HG03457 (cell line): ENCODE measurements around the gene VIT.
"Not testable (repeated sequence)": the region's sequence is repeated elsewhere in the genome, so short reads cannot be mapped to it uniquely, and the experiment has no call there.

Experiments used
- ATAC-seq: cut with Tn5 transposase; IDR thresholded peaks from one replicate; pipeline ENCODE4 v1.9.1; 2021; ENCODE audit warnings: moderate number of reproducible peaks; ENCODE audit not compliant: unreplicated experiment

Gene VIT

DNA sequence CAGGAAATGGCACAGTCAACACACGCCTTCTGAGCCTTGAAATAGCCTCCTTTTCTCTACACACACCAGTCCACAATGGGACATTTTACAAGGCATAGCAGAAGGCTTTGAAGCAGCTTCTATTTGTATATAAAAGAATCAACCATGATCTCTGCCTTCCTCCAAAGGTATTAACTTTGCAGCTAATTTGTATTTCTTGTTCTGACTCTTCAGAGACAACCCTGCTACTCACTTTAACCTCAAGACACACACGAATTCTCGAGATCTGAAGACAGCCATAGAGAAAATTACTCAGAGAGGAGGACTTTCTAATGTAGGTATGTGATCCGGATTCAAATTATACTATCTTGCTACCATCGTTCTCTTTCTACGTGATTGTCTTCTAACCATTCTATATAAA lies 104.6 kb downstream of the VIT start:
- no peak for ATAC-seq

DNA sequence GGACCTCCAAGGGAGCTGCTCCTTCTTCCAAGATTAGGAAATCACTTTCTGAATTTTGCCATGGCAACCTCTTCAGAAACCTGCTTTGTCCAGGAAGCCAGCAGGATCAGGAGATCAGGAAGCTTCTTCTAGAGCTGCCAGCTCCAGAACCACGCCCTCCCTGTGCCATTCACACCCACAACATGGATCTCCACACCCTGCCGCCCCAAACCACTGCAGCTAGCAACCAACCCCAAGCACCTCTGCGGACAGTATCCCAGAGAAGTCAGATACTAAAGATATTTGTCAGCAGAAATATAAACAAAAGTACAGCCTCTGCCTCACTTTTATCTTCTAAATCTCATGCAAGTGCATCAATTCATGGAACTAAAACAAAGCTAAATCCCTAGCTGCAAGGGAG lies 106.4 kb downstream of the VIT start:
- ATAC-seq: no peak

DNA sequence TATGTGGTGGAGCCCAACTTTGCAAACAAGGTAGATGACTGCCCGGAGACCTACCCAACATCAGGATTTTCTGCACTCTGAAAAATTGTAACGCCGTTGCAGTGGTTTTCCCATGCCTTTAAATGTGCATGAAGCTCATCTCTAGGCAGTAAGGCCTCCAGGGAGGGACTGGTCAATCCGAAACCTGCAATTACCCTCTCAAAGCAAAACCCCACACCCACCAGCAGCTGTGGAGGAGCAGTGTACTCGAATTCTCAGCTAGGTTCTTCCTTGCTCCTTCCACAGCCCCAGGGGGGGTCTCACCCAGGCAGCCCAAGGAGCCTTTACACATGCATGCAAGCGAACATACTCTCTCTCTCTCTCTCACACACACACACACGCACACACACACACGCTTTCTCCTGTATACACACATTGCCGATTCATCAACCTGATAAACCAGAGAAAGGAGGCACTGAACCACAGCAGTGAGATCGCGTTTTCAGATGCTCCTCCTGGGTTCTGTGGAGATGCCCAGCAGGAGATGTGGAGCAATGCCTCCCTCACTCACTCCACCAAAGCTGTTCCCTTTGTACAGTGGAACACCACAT lies 109.2 kb downstream of the VIT start:
- no peak for ATAC-seq

DNA sequence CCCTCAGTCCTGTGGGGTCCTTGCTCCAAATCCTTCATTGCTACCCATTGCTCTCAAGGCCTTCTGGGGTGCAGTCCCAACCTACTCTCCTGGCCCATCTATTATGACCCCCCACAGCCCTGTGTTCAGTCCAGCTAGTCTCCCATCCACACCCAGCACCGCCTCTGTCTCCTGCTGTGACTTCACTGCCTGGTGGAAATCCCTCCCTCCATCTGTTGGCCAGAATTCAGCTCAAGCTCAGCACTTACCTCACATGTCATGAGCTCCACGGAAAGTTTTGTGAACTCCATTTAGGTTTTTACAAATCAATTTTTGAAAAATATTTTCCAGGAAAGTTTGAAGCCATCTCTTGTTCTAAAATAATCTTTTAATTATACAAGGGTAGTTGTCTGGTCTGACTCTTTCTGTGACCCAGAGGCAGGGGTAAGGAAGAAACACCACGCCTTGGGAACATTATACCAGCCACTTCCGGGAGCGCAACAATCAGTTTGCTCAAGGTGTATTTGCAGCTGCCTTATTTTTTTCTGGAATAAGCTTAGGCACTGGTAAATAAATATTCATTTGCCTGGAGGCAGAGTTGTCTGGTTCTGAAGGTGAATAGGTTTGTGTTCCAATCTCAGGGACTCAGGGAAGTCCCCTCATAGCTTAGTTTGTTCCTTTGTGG lies 110.8 kb downstream of the VIT start:
- no peak for ATAC-seq

DNA sequence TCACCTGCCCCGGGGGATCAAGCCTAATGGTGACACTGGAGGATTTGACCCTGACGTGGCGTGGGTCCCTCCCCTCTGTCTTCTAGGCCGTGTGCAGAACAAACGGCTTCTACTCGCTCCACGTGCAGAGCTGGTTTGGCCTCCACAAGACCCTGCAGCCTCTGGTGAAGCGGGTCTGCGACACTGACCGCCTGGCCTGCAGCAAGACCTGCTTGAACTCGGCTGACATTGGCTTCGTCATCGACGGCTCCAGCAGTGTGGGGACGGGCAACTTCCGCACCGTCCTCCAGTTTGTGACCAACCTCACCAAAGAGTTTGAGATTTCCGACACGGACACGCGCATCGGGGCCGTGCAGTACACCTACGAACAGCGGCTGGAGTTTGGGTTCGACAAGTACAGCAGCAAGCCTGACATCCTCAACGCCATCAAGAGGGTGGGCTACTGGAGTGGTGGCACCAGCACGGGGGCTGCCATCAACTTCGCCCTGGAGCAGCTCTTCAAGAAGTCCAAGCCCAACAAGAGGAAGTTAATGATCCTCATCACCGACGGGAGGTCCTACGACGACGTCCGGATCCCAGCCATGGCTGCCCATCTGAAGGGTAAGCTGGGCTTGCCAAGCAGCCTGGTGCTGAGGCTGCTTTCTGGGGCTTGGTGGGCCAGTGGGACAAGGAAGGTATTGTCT lies 112.0 kb downstream of the VIT start:
- no peak for ATAC-seq

DNA sequence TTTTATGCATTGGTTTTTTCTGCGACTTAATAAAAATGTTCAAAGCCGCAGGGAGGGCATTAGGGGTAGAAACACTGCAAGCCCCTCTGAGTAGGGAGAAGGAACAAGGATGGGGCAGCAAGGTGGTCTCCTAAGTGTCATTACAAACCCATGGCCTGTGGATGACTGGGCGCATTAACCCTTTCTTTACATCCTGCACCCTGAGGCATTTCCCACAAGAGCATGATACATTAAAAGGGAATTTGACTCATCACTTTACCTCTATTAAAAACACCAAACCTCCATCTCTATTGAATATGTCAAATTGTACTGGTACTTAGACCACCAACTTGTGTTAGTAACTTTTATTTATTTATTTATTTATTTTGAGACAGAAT lies 112.5 kb downstream of the VIT start:
- no peak for ATAC-seq

DNA sequence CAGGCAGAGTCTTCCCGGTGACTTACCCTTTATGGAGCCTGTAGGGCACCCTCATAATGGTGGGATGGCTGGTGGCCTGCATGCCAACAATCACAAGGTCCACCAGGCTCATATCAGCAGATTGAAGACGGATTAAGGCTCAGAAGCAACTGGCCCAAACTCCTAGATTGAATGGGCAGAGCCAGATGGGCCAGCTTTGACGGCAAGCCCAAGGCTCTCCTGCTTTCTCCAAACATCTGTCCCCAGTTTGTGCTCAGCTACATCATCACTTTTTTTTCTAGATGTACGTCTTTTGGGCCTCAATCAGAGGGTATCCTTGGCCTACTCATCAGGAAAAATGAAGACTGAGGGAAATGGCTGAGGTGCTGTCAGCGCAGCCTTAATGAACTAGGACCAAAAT lies 114.6 kb downstream of the VIT start:
- no peak for ATAC-seq

DNA sequence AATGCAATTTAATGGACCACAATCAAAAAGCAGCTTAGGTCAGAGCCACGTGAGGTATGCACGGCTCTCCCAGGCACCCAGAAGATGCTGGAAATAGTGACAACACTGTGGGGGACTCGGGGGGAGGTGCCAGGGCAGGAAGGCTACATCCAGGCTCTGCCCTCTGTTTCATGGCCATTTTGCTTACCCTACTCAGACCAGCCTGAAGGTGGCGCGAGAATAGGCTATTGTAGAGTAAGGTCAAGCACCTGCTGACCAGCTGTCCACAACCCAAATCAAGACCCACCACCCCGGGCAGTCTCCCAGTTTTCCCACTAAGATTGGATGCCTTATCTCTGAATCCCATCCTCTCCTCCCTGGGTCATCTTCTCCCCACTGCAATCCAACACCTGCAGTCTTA lies 115.7 kb downstream of the VIT start:
- ATAC-seq: no peak

DNA sequence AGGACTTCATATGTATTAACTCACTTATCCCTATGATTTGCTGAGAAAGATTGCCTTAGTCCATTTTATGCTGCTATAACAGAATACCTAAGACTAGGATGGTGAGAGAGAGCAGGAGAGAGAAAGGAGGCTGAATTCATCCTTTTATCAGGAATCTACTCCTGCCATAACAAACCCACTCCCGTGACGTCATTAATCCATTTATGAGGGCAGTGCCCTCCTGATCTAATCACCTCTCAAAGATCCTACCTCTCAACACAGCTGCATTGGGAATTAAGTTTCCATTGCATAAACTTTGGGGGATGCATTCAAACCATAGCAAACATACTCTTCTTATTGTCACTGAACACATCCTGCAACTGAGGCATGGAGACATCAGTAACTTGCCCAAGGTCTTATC lies 122.0 kb downstream of the VIT start:
- ATAC-seq: no peak

DNA sequence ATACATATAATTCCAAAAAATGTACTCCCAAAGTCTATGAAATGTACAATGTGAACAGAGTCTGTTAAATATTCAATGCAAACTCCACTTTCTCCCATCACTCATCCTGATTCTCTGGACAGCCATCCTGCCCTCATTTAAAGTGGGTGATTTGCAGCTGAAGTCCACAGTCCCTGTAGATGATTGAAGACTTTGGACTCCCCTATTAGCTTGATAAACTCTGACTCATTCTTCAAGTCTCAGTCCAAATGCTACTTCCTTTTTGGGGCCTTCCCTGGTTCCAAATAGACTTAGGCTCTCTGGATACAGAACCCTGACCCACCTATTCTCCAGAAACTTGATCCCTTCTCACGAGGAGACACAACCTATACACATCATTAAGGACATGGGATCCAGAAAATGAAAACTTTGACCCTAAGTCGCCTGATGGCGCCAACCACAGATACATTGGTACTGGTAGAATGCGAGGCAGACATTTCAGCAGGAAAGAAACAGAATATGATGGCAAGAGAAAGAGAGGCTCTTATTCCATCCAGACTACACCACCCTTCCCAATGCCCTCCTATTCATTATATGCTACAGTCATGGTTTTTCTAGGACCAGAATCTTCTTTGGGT lies 122.7 kb downstream of the VIT start:
- ATAC-seq: no peak

DNA sequence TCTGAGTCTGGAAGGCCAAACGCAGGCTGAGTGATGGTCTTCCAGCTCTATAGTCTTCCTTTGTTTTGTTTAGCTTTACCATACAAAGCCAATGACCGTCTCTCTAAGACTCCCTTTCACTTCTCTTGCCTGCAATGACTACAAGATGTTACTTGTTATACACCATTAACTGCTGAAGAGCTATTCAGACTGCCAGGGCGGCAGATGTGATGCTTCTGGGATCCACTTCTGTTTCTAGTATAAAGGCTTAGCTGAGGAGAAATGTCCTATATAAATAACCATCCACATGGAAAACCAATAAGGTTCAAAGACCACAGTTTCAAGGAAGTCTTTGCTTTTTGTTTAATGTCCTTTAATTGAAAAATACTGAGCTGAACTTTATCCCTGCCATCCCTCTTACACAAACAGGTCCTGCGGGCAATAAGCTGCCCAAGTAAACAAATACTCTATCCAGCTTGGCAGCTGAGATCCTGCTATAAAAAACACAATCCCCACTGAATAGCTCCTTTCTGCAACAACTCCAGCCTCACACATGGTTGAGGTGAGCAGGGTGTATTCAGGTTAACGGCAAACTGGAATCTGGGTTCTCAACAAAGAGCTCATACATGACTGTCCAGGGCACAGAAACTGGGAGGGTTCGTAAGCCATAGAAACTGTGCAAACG lies 124.6 kb downstream of the VIT start:
- no peak for ATAC-seq

DNA sequence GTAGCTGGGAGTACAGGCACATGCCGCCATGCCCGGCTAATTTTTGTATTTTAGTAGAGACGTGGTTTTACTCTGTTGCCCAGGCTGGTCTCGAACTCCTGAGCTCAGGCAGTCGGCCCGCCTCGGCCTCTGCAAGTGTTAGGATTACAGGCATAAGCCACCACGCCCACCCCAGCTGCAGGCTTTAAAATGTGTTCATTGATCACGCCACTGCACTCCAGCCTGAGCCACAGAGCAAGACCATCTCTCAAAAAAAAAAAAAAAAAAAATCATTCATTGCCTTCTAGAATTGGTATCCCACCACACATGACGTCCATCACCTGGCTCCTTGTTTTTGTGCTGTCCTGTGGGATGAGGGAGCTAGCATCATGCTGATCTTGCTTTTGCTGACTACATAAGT lies 127.4 kb downstream of the VIT start:
- no peak for ATAC-seq

DNA sequence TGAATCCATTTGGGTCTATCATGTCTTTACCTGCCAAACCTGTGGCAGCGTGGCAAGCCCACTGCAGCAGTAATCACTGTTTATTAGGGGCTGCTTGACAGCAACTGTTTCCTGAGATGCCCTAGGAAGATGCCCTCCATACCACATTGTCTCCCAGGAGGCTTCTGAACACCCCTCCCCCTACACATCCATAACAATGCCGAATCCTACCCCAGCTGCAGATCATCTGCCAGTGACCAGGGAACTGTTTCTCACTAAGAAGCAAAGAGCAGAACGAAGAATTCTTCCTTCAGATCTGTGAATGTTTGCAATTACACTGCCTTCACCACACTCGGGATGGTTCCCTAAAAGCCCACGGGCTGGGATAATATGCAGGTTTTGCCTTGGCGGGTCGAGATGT lies 127.8 kb downstream of the VIT start:
- ATAC-seq: no peak

DNA sequence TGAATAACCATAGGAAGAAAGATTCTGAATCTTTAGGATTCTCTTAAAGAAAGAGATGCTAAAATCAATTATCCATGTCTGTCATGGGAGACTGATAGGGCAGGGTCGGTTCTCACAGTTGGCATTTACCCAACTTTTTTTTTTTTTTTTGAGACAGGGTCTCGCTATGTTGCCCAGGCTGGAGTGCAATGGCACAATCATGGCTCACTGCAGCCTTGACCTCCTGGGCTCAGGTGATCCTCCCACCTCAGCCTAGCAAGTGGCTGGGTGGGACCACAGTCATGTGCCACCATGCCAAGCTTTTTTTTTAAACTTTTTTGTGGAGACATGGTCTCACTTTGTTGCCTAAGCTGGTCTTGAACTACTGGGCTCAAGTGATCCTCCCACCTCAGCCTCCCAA lies 128.2 kb downstream of the VIT start:
- ATAC-seq: not testable (repeated sequence)

DNA sequence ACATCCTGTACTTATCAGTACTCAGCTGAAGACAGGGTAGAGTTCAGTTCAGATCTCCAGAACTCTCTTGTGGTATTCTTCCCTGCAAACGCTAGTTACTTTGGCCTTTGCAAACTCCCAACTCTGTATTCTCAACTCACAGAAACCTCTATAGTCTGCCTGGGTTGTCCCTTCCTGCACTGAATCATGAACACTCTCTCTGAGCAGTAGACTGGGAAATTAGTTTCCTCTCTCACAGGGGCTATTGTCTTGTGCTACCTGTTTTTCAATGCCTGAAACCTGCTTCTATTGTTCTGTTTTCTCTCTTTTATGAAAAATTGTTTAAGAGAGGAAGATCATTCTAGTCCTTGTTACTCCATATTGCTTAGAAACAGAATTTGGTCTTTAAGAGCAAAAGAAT lies 134.7 kb downstream of the VIT start:
- no peak for ATAC-seq

DNA sequence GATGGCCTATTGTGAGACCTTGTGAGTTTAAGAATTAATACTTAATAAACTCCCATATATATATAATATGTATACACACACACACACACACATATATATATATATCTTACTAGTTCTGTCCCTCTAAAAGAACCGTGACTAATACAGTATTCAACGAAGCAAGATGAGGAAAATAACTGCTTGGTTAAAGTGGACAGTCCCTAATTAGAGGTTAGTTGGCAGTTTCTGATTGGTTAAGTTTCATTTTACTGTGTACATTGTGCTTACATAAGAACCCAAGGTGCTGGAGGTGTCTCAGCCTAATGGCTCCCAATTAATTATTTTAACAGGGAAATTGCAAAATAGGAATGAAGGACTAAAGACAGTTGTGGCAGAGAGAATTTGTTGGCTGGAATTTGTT lies 137.7 kb downstream of the VIT start:
- no peak for ATAC-seq

DNA sequence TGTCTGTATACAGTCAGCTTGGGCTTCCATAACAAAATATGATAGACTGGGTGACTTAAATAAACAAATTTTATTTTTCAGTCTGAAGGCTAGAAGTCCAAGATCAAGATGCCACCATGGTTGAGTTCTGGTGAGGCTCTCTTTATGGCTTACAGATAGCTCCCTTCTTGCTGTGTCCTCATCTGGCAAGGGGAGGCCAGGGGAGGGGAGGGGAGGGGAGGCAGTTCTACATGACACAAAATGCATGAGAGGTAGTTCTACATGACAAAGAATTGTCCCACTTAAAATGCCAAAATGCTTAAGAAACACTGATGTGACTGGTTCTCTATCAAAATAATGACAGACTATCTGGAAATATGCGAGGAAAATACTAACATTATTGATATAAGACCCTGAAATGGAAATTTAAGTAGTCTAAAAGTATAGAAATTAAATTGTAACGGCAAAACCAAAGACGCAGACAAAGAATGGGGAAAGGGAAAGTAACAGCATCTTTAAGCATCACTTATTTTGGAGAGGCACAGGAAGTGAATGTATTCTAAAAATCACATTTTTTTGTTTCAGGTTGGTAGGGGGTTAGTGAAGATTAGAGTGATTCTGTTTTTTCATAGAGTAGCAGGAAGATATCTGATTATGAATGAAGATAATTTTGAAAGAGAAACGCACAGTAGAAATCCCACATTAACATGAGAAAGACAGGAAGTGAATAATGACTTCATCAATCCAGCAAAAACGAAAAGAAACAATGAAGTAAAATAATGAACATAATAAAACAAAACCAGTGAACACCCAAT lies 138.4 kb downstream of the VIT start:
- ATAC-seq: no peak

DNA sequence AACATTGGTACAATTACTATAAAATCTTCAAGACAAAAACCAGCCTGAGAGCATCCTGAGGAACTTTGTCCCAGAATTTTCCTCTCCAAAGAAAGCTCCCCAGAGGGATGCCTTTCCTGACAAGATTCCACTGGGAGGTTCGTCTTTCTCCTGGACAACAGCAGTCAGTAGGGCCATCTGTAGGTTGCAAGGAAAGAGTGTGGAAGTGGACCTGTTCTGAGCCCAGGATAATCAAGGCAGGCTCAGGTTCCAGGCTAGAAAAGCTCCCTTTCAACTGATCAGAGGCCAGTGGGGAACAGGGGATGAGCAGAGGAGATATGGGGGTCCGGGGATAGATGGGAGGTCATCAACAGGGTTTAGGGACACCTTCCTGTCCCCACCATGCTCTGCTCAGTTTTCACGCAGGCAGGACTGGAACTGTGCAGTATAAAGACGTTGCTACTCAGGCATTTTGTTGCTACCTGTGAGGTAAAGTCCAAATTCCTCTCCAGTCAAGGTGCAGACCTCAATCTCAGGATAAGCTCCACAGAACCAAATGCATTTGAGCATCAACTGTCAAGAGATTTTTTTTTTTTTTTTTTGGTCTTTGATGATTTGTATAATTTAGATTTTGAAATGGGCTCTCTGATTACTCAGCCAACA lies 143.6 kb downstream of the VIT start:
- no peak for ATAC-seq

DNA sequence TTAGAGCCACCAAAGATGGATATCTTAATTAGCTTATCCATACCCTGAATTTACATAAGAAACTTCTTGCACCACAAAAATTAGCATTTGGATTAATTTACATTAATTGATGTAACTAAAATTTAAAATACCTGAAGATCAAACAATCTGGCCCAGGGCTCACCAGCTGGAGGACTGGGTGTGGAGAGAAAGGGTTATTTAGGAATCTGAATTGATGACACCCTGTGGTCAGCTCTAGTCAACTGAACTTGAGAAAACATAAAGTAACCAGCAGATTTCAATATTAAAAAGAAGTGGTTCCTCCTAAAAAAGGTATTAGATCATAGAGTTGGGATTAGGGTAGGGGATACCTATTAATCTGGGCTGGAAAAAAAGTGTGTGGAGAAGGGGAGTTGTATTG lies 147.3 kb downstream of the VIT start:
- ATAC-seq: no peak

DNA sequence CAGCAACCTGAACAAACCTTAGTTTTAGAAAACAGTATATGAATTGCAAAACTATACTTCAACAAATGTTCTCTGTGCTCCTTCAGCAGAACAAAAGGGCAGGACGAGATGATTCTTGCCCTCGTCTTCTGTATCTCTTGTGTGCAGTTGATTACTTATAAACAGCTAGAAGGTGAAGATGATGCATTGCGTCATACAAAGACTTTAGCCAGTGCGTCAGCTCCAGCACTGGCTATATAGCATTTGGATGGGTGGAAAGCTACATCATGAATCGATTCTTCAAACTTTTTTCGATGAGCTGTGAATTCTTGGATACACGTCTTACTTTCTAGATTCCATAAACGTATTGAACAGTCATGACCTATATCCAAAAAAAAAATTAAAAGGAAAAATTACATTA lies 152.8 kb downstream of the VIT start:
- ATAC-seq: no peak
